Fibroblast of the aortic adventitia (primary cell): ENCODE results near the gene VWA2. TPM values are rescaled to one million over a fixed set of nuclear protein-coding genes. Genes with fewer than 3 reads are reported as not detected.

Source experiments
- DNase-seq: peaks from one replicate; pipeline ENCODE4 v3.0.0-alpha.2; 2010; ENCODE audit warnings: low read depth
- H3K4me3 ChIP-seq: 2 replicates; pipeline ENCODE4 v1.5.1; 2011; ENCODE audit warnings: low read depth, mild to moderate bottlenecking, control low read depth, low read length, moderate library complexity
- CTCF ChIP-seq: IDR thresholded peaks from 2 replicates; pipeline ENCODE4 v1.5.1; 2011; ENCODE audit warnings: mild to moderate bottlenecking, low read length, control low read depth, inconsistent platforms; ENCODE audit not compliant: insufficient read depth
- total RNA-seq: library from RNA; depleted of rRNA; stranded (reverse); fragments of >200 nt; gene quantifications from 2 replicates; pipeline ENCODE4 v1.2.3, GENCODE V29; 2012; ENCODE audit warnings: low replicate concordance

The VWA2 gene
- total RNA-seq, 1 donor, result 0.09 TPM

DNA sequence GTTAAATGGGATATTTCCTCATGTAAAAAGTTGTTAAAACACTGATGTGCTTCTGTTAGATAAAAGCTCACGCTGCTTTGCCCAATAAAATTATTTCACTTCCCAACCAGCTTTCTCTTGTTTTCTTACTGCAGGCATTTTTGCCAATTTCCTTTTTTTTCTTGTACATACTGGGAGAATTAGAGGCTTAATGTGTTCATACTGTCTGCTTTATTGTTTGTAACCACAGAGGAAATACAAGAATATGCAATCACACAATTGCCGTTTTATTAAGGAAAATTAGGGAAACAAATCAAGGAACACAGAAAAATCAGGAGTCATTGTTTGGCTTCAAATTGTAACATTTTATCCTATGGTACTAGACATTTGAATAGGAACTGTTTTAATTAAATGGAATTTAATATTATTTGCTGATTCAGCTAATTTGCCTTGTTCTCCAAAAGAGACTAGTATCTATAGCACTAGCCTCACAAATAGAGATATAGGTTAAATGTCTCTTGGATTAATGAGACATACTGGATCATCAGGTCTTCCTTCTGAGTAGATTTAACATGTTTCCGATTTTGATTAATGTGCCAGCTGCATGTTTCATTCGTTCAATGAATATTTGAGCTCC lies 6.4 kb upstream of the VWA2 start:
- no peak for TF ChIP-seq CTCF
- no peak overlapping the region for H3K4me3 ChIP-seq
- no peak for DNase-seq

DNA sequence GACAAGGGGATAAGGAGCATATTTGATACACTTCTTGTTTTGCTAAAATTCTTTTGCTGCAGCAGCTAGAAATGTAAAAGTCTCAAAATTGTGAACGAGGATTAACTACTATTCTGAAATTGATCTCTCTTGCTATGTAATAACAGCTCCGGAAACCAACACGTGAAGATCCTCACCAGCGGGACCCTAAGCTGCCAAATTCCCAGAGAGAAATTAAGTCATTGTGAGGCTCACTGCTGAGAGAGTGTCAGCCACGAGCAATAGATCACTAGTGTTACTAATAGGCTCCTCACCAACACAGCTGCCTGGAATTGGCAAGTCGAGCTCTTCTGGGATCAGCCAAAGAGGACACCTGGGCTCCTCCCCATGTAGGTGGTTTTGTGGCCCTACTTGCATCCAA lies 5.6 kb upstream of the VWA2 start:
- TF ChIP-seq CTCF, result no peak
- H3K4me3 ChIP-seq, result no peak overlapping the region

GRCh38 chr10:114234132-114234531 lies 4.9 kb upstream of the VWA2 start:
- no peak overlapping the region for H3K4me3 ChIP-seq
- no peak for TF ChIP-seq CTCF
- DNase-seq, result no peak

More for the DNA sequence above, 5.6 kb upstream of the VWA2 start:
- no peak for DNase-seq

DNA sequence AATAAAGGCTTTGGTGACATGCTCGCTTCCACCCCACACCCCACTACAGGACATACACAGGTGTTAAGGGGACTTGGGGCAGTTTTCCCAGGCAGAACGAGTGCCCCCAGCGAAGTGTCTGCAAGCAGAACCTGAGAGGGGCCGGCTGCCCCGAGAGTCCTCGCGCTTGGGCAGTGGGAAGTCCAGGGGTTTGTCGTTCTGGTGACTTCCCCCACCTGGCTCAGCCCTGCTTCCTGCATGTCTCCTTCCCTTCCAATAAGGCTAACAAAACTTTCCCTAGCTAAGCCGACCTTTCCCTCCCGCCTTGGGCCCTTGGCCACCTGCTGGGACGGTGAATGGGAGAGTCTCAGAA lies 916 bp downstream of the VWA2 start:
- DNase-seq, result no peak
- H3K4me3 ChIP-seq, result no peak overlapping the region
- no peak for TF ChIP-seq CTCF

- no peak overlapping the region for H3K4me3 ChIP-seq
- no peak for TF ChIP-seq CTCF
- DNase-seq, result no peak
Measured at GRCh38 chr10:114242235-114242634, 3.2 kb downstream of the VWA2 start.

DNA sequence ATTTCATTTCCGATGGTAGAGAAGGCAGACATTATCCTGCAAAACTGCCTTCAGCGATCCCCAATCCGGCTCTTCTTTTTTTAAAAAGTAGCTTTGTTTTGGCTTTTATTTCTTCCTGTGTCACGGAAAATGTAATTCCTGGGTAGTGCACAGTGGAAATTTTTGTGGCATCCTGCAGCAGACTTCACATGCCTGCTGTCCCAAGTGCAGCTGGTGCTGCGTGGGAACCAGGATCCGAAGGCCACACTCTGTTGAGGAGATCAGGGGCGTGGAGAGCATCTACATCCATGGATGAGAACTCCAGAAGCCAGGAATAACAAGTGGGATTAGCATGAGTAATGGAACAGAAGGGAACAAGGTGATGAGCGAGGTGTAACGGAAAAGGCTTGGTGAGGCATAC lies 4.6 kb downstream of the VWA2 start:
- no peak for TF ChIP-seq CTCF
- no peak overlapping the region for H3K4me3 ChIP-seq
- DNase-seq, result no peak

- H3K4me3 ChIP-seq, result no peak overlapping the region
- DNase-seq, result no peak
- TF ChIP-seq CTCF, result no peak
Measured at GRCh38 chr10:114244126-114244525, 5.1 kb downstream of the VWA2 start.
